Gastrocnemius medialis (tissue), 4 donors: ENCODE data around the gene GRIK2. TPM values are rescaled to one million over a fixed set of nuclear protein-coding genes. Genes with fewer than 3 reads are reported as not detected.

Experiments
- ATAC-seq, 2 donors: fragments of 150-250 bp; one replicate each; pipeline ENCODE4 v1.9.1; 2016
- DNase-seq, 2 donors: peaks; one replicate each; pipeline ENCODE4 v3.0.0-alpha.2; 2019
- H3K27ac ChIP-seq, 4 donors: fragments of 200-600 bp; sonication (generic); 1 replicate in 1 of 4; 2 replicates in 3 of 4; pipeline ENCODE4 v1.5.1; 2016 to 2018; ENCODE audit warnings: mild to moderate bottlenecking in 2 of 4, moderate library complexity in 1 of 4
- H3K27me3 ChIP-seq, 3 donors: fragments of 200-600 bp; sonication (generic) in 2 of 3; 1 replicate in 1 of 3; 2 replicates in 2 of 3; pipeline versions ENCODE4 v1.5.1 to v1.6.0; 2016 to 2019; ENCODE audit warnings: mild to moderate bottlenecking in 1 of 3, moderate library complexity in 1 of 3
- H3K36me3 ChIP-seq, 2 donors: fragments of 200-600 bp; sonication (generic) in 1 of 2; one replicate each; pipeline ENCODE4 v1.5.1; 2017 to 2018
- H3K4me1 ChIP-seq, 2 donors: fragments of 200-600 bp; sonication (generic) in 1 of 2; one replicate each; pipeline ENCODE4 v1.5.1; 2016 to 2017; ENCODE audit warnings: mild to moderate bottlenecking in 2 of 2
- H3K4me3 ChIP-seq, 4 donors: fragments of 200-600 bp; sonication (generic) in 3 of 4; 1 replicate in 1 of 4; 2 replicates in 3 of 4; pipeline ENCODE4 v1.5.1; 2016 to 2019; ENCODE audit warnings: mild to moderate bottlenecking in 2 of 4
- H3K9me3 ChIP-seq, 3 donors: fragments of 200-600 bp; sonication (generic) in 2 of 3; 1 replicate in 1 of 3; 2 replicates in 2 of 3; pipeline ENCODE4 v1.5.1; 2016 to 2019
- POLR2A ChIP-seq, 2 donors: fragments of 450-650 bp; IDR thresholded peaks; one replicate each; pipeline ENCODE4 v1.6.1; 2017; ENCODE audit warnings: antibody characterized with exemption in 2 of 2, mild to moderate bottlenecking in 2 of 2, moderate library complexity in 2 of 2
- in situ Hi-C, 4 donors: fragments of 200-750 bp; cut with MboI; loops; one replicate each; pipeline versions ENCODE4 v1.15.0 to v1.8.0; 2017; ENCODE audit warnings: low sequenced_read_pairs in 4 of 4
- intact Hi-C: fragments of 100-400 bp; cut with DNase I; formaldehyde crosslinking; loops from one replicate; pipeline ENCODE4 v1.15.1; 2023; ENCODE audit warnings: low total_unique reads
- total RNA-seq, 4 donors: library from RNA; depleted of rRNA; stranded (reverse); fragments of >200 nt; gene quantifications; one replicate each; pipeline versions ENCODE4 v1.1.0 to v1.2.3, GENCODE V29; 2016
- TF ChIP-seq, protein P1 (sequence below), 5 experiments: fragments of 450-650 bp in 3 of 5; fragments of 200-600 bp in 2 of 5; sonication (generic) in 2 of 5; IDR thresholded peaks in 4 of 5; conservative IDR thresholded peaks in 1 of 5; 1 replicate in 4 of 5; 2 replicates in 1 of 5; pipeline ENCODE4 v1.5.1; 2016 to 2019; ENCODE audit warnings: antibody characterized with exemption in 5 of 5, mild to moderate bottlenecking in 3 of 5, moderate library complexity in 3 of 5

Gene GRIK2
- total RNA-seq, 4 donors from 2014 or later, result 0.39 to 5.1 (median 0.79) TPM

DNA sequence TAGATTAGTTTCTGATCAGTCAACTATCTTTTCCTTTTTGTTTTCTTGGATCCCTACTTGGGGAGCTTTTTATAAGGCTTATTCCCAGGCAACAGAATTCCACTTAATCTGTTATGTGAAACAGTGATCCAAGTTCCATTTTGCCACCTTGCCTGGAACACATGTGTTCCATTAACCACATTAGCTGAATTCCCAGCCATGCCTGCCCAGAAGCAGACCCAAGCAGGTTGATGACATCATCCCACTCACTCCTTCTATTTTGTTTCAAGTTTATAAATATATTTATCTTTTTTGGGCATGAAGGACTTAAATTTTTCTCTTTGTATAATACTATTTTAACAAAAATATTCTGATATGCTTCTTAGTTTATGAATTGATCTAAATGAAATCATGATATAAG lies 587.4 kb downstream of the GRIK2 start:
- in situ Hi-C loops, result no loop called here
- TF ChIP-seq POLR2A (IDR thresholded peaks at IDR 0.05), result no peak
- TF ChIP-seq, protein P1, sequence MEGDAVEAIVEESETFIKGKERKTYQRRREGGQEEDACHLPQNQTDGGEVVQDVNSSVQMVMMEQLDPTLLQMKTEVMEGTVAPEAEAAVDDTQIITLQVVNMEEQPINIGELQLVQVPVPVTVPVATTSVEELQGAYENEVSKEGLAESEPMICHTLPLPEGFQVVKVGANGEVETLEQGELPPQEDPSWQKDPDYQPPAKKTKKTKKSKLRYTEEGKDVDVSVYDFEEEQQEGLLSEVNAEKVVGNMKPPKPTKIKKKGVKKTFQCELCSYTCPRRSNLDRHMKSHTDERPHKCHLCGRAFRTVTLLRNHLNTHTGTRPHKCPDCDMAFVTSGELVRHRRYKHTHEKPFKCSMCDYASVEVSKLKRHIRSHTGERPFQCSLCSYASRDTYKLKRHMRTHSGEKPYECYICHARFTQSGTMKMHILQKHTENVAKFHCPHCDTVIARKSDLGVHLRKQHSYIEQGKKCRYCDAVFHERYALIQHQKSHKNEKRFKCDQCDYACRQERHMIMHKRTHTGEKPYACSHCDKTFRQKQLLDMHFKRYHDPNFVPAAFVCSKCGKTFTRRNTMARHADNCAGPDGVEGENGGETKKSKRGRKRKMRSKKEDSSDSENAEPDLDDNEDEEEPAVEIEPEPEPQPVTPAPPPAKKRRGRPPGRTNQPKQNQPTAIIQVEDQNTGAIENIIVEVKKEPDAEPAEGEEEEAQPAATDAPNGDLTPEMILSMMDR (IDR thresholded peaks at IDR 0.05 in 4 of 5, conservative IDR thresholded peaks at IDR 0.05 in 1 of 5), result no peak

DNA sequence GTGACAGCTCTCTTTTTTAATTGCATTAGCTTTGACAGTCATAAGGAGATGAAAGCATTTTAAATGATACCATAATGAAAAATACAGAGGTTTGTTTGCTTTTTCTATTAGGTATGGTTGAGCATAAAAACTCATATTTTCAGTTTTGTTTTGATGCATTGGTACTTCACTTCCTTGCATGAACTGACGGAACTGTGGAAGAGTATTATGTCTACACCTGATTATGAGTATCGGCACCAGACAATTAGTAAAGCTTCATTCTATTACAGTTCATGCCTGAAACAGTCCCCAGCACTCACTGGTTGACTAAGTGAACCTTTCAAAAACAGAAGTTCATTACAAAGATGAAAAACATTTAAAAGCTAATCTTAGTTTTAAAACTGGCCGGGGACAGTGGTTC lies 593.0 kb downstream of the GRIK2 start:
- no peak overlapping the region for H3K4me3 ChIP-seq
- H3K9me3 ChIP-seq, result no peaks in the 10 kb centered on the region
- no peaks in the 10 kb centered on the region for H3K4me1 ChIP-seq
- intact Hi-C loops (no loop called here), in situ Hi-C loops (no loop called here)
- no peak overlapping the region for H3K27ac ChIP-seq
- H3K36me3 ChIP-seq, result no peaks in the 10 kb centered on the region
- TF ChIP-seq, protein P1 (IDR thresholded peaks at IDR 0.05 in 4 of 5, conservative IDR thresholded peaks at IDR 0.05 in 1 of 5), result no peak
- TF ChIP-seq POLR2A (IDR thresholded peaks at IDR 0.05), result no peak
- DNase-seq (no peak), ATAC-seq (no peak)
- no peaks in the 10 kb centered on the region for H3K27me3 ChIP-seq

More for the DNA sequence above, 587.4 kb downstream of the GRIK2 start:
- intact Hi-C loops, result no loop called here
- Histone ChIP-seq H3K27ac (no peak overlapping the region), H3K4me3 (no peak overlapping the region), H3K4me1 (no peaks in the 10 kb centered on the region), H3K27me3 (no peaks in the 10 kb centered on the region), H3K9me3 (no peaks in the 10 kb centered on the region), H3K36me3 (no peaks in the 10 kb centered on the region)
- no peak for ATAC-seq
- DNase-seq, result no peak

DNA sequence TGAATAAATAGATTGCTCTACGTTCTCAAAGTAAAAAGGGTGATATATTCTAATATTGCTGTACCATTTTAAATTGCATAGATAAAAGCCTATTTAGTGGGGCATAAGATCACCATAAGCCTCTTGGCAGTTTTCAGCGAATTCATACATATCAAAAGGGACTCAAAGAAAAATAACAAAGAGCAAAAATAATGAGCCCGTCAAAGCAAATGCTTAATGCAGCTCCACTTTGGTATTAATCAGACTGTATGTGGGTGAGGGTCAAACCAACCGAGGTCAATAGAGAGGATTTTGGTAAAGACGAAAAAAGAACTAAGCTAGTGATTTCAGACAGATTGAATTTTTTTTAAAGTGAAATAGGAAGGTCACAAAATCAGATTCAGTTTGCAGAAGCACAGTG lies 598.8 kb downstream of the GRIK2 start:
- Histone ChIP-seq H3K27ac (no peak overlapping the region), H3K4me1 (no peaks in the 10 kb centered on the region), H3K27me3 (no peaks in the 10 kb centered on the region), H3K4me3 (no peak overlapping the region), H3K9me3 (no peaks in the 10 kb centered on the region), H3K36me3 (no peaks in the 10 kb centered on the region)
- intact Hi-C loops (no loop called here), in situ Hi-C loops (no loop called here)
- TF ChIP-seq POLR2A (IDR thresholded peaks at IDR 0.05), result no peak
- TF ChIP-seq, protein P1 (IDR thresholded peaks at IDR 0.05 in 4 of 5, conservative IDR thresholded peaks at IDR 0.05 in 1 of 5), result no peak
- ATAC-seq (no peak), DNase-seq (no peak)

DNA sequence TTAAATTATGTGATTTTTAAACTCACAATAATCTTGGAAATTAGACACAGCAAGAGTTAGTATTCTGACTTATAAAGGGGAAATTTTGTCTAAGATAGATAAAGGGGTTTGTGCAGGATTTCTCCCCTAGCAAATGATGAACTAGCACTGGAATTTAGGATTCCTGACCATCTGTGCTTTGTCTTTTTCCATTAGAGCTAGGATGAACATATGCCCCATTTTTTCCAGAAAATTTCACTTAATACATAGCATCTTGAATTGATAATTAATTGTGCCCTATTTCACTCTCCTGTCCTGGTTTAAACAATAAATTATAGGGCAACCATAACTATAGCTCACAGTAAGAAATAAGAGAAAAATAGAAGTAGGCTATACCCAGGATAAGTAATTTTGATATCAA lies 601.0 kb downstream of the GRIK2 start:
- intact Hi-C loops, result no loop called here
- in situ Hi-C loops, result no loop called here
- ATAC-seq (no peak), DNase-seq (no peak)
- Histone ChIP-seq H3K9me3 (no peaks in the 10 kb centered on the region), H3K27ac (no peak overlapping the region), H3K4me1 (no peaks in the 10 kb centered on the region), H3K27me3 (no peaks in the 10 kb centered on the region), H3K36me3 (no peaks in the 10 kb centered on the region), H3K4me3 (no peak overlapping the region)
- TF ChIP-seq, protein P1 (IDR thresholded peaks at IDR 0.05 in 4 of 5, conservative IDR thresholded peaks at IDR 0.05 in 1 of 5), result no peak
- TF ChIP-seq POLR2A (IDR thresholded peaks at IDR 0.05), result no peak

DNA sequence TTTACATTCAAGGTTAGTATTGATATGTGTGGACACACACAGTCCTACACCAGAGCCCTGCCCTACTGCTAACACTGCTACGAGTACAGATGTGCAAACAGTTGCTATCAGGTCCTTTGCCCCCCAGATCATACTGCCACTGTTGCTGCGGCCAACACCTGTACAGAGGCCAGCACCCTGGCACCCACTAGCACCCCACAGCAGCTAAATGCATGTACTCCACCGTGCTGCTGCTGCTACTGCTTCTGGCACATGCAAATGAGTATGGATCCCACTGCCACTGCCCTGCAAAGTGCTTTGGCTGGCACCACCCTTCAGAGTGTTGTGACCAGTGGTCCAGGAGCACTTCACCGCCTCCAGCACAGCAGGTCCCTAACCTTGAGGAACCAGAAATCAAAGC lies 621.9 kb downstream of the GRIK2 start:
- ATAC-seq (no peak), DNase-seq (no peak)
- H3K36me3 ChIP-seq, result no peaks in the 10 kb centered on the region
- TF ChIP-seq, protein P1 (IDR thresholded peaks at IDR 0.05 in 4 of 5, conservative IDR thresholded peaks at IDR 0.05 in 1 of 5), result no peak
- no peak for TF ChIP-seq POLR2A (IDR thresholded peaks at IDR 0.05)
- H3K9me3 ChIP-seq, result no peaks in the 10 kb centered on the region
- no peak overlapping the region for H3K4me3 ChIP-seq
- intact Hi-C loops, result no loop called here
- no peak overlapping the region for H3K27ac ChIP-seq
- in situ Hi-C loops, result no loop called here
- H3K27me3 ChIP-seq, result no peaks in the 10 kb centered on the region
- H3K4me1 ChIP-seq, result no peaks in the 10 kb centered on the region
